ENCODE measurements around the gene MRPL40.

MRPL40 gene

DNA sequence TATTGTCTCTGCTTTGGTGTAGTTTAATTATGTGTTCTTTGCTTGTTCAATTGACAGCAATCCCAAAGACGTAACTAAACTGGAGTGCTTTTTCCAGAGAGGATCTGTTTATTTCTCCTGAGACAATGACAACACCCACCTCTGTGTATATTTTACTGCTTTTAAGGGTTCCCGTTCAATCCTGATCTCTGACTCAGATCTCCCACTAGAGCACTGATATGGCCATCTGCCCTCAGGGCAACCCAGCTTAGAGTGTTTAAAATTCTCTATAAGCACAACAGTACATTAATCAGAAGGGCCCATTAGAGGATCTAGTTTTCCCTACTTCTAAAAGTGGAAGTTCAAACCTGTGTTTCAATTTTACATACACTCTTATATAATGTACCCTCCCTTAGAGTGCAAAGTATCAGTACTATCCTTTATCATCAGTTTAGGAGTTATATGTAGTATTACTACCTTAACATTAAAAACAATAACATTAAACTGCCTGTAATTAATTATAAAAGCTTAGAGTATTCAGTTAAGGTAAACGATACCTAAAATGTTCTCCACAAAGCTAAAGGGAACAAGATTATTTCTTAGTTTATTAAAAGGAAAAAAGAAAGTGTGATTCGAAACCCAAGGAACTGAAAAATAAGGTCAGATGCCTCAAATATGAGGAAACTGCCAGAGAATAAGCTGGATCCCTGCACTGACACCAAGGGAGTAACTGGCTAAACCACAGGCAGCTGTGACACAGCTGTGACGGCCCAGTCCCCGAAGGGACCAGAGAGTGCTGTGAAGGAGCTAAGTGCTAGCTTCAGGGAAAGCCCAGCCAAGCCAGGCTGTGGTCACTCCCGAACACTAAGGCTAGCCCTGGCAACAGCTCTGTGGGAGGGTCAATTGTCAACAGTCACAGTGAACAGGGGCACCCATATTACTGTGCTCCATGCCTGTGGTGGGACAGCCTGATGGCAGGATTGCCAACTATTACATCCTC lies 31.4 kb downstream of the MRPL40 start:
- no peak overlapping the region for H3K4me3 ChIP-seq (ENCODE audit: control insufficient read depth in 1 of 7, extremely low read depth in 1 of 7, insufficient read depth in 4 of 7, low read depth in 2 of 7, low read length in 6 of 7)
- POLR2A ChIA-PET = no interaction called here
- H3K4me1 ChIP-seq (ENCODE audit: control extremely low read depth in 1 of 4, control insufficient read depth in 4 of 4, insufficient read depth in 4 of 4, low read length in 3 of 4) = no peaks in the 10 kb centered on the region
- no peaks in the 10 kb centered on the region for H3K27me3 ChIP-seq (replicated peaks in 2 of 5; ENCODE audit: control insufficient read depth in 4 of 5, insufficient read depth in 5 of 5, low read length in 4 of 5)
- 83% methylated on average over 6 of the region's 7 CpGs for WGBS (ENCODE audit: insufficient coverage)
- H3K9me3 ChIP-seq (ENCODE audit: control extremely low read depth in 1 of 5, control insufficient read depth in 4 of 5, insufficient read depth in 2 of 5, low read depth in 1 of 5, low read length in 4 of 5) = no peaks in the 10 kb centered on the region
- DNase-seq = no peak
- CTCF ChIA-PET = interaction anchor here (1.0 to 1.3 kb wide), 3 partner anchors 9 to 166 kb away, joined by 3 to 4 read pairs (median 3); no protein-coding TSS in a partner anchor
- H3K27ac ChIP-seq (ENCODE audit: insufficient read depth in 1 of 2, low read depth in 1 of 2, low read length in 2 of 2, poor library complexity in 1 of 2, severe bottlenecking in 2 of 2) = peak overlapping the region in 1 of 2 experiments; percentile 22
- peaks cover 18 to 69% (median 50%) of the 10 kb centered on the region in 4 experiments for H3K36me3 ChIP-seq (ENCODE audit: control insufficient read depth in 4 of 4, insufficient read depth in 4 of 4, low read length in 3 of 4)

DNA sequence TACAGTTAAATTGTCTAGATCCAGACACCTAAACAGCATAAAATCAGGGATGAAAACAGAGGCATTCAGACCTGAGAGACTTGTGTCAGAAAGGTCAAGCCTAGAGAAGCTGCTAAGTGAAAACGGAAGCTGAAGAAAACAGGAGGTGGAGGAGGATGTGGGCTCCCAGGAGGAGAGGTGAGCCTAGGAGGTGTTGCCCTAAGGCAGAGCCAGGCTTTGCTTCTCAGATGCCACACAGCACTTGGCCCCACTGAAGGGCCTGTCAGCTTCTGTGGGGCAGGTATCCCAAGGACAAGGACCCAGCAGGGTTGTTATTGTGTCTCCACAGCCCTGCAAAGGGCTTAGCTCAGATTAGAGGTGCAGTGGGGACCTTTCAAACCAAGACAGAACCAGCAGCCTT lies 32.2 kb downstream of the MRPL40 start:
- POLR2A ChIA-PET = no interaction called here
- Histone ChIP-seq H3K9me3 (ENCODE audit: control extremely low read depth in 1 of 5, control insufficient read depth in 4 of 5, insufficient read depth in 2 of 5, low read depth in 1 of 5, low read length in 4 of 5) (no peaks in the 10 kb centered on the region), H3K4me1 (ENCODE audit: control extremely low read depth in 1 of 4, control insufficient read depth in 4 of 4, insufficient read depth in 4 of 4, low read length in 3 of 4) (no peaks in the 10 kb centered on the region), H3K27ac (ENCODE audit: insufficient read depth in 1 of 2, low read depth in 1 of 2, low read length in 2 of 2, poor library complexity in 1 of 2, severe bottlenecking in 2 of 2) (no peak overlapping the region), H3K4me3 (ENCODE audit: control insufficient read depth in 1 of 7, extremely low read depth in 1 of 7, insufficient read depth in 4 of 7, low read depth in 2 of 7, low read length in 6 of 7) (no peak overlapping the region), H3K27me3 (replicated peaks in 2 of 5; ENCODE audit: control insufficient read depth in 4 of 5, insufficient read depth in 5 of 5, low read length in 4 of 5) (no peaks in the 10 kb centered on the region), H3K36me3 (ENCODE audit: control insufficient read depth in 4 of 4, insufficient read depth in 4 of 4, low read length in 3 of 4) (peaks cover 20 to 74% (median 54%) of the 10 kb centered on the region in 4 experiments)
- WGBS (ENCODE audit: insufficient coverage) = 82% methylated on average over 1 of the region's 1 CpG
- CTCF ChIA-PET = interaction anchor here (1.0 to 1.3 kb wide), 3 partner anchors 9 to 165 kb away, joined by 3 to 4 read pairs (median 3); no protein-coding TSS in a partner anchor
- DNase-seq = no peak

DNA sequence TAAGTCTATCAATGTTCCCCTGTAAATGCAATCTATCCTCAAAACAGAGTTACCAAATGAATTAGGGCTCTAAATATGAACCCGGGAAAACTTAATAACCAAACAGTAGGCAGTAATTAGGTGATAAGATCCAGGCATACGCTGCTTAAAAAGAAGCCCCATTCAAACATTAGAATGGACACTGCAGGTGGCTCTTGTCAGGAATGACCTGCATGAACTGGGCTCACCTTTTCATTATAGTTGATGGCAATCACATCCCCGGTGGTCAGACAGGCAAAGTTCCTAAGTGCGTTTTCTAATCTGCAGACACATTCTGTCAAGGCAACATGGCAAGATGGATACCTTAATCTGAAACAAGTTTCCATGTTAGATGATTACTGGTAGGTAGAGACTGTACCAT lies 32.6 kb downstream of the MRPL40 start:
- WGBS (ENCODE audit: insufficient coverage) = 100% methylated on average over 4 of the region's 4 CpGs
- DNase-seq = no peak
- Histone ChIP-seq H3K4me3 (ENCODE audit: control insufficient read depth in 1 of 7, extremely low read depth in 1 of 7, insufficient read depth in 4 of 7, low read depth in 2 of 7, low read length in 6 of 7) (no peak overlapping the region), H3K36me3 (ENCODE audit: control insufficient read depth in 4 of 4, insufficient read depth in 4 of 4, low read length in 3 of 4) (peaks cover 23 to 78% (median 58%) of the 10 kb centered on the region in 4 experiments), H3K9me3 (ENCODE audit: control extremely low read depth in 1 of 5, control insufficient read depth in 4 of 5, insufficient read depth in 2 of 5, low read depth in 1 of 5, low read length in 4 of 5) (no peaks in the 10 kb centered on the region), H3K4me1 (ENCODE audit: control extremely low read depth in 1 of 4, control insufficient read depth in 4 of 4, insufficient read depth in 4 of 4, low read length in 3 of 4) (no peaks in the 10 kb centered on the region), H3K27ac (ENCODE audit: insufficient read depth in 1 of 2, low read depth in 1 of 2, low read length in 2 of 2, poor library complexity in 1 of 2, severe bottlenecking in 2 of 2) (no peak overlapping the region), H3K27me3 (replicated peaks in 2 of 5; ENCODE audit: control insufficient read depth in 4 of 5, insufficient read depth in 5 of 5, low read length in 4 of 5) (no peaks in the 10 kb centered on the region)
- POLR2A ChIA-PET = no interaction called here
- CTCF ChIA-PET = interaction anchor here (0.9 to 1.3 kb wide), 2 partner anchors 12 to 31 kb away, joined by 3 read pairs; no protein-coding TSS in a partner anchor

DNA sequence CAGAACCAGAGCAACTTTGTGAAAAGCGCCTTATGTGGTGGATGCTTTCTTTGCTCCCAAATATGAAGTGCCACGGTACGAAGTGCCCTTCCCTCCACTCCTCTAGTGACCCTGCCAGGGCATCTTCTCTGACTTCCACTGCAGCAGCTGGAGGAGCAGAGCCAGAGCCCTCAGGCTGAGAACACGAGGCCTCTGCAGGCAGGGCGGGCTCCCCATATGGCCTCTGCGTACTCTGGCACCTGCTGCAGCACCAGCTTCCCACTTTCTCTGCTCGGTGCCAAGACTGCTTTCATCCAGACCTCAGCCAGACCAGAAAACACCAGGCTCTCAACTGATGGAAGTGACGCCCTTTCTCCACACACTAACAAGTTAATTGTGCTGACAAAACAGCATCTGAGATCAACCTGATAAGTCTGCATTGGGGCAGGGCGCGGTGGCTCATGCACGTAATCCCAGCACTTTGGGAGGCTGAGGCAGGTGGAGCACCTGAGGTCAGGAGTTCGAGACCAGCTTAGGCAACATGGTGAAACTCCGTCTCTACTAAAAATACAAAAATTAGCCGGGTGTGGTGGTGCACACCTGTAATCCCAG lies 33.9 kb downstream of the MRPL40 start:
- Histone ChIP-seq H3K4me1 (ENCODE audit: control extremely low read depth in 1 of 4, control insufficient read depth in 4 of 4, insufficient read depth in 4 of 4, low read length in 3 of 4) (no peaks in the 10 kb centered on the region), H3K9me3 (ENCODE audit: control extremely low read depth in 1 of 5, control insufficient read depth in 4 of 5, insufficient read depth in 2 of 5, low read depth in 1 of 5, low read length in 4 of 5) (no peaks in the 10 kb centered on the region), H3K36me3 (ENCODE audit: control insufficient read depth in 4 of 4, insufficient read depth in 4 of 4, low read length in 3 of 4) (peaks cover 23 to 85% (median 64%) of the 10 kb centered on the region in 4 experiments), H3K27ac (ENCODE audit: insufficient read depth in 1 of 2, low read depth in 1 of 2, low read length in 2 of 2, poor library complexity in 1 of 2, severe bottlenecking in 2 of 2) (no peak overlapping the region), H3K4me3 (ENCODE audit: control insufficient read depth in 1 of 7, extremely low read depth in 1 of 7, insufficient read depth in 4 of 7, low read depth in 2 of 7, low read length in 6 of 7) (no peak overlapping the region), H3K27me3 (replicated peaks in 2 of 5; ENCODE audit: control insufficient read depth in 4 of 5, insufficient read depth in 5 of 5, low read length in 4 of 5) (no peaks in the 10 kb centered on the region)
- ChIA-PET POLR2A (no interaction called here), CTCF (interaction anchor here (1.8 kb wide), 2 partner anchors 11 to 15 kb away, joined by 4 to 5 read pairs; no protein-coding TSS in a partner anchor)
- DNase-seq = no peak
- 95% methylated on average over 12 of the region's 14 CpGs for WGBS (ENCODE audit: insufficient coverage)

DNA sequence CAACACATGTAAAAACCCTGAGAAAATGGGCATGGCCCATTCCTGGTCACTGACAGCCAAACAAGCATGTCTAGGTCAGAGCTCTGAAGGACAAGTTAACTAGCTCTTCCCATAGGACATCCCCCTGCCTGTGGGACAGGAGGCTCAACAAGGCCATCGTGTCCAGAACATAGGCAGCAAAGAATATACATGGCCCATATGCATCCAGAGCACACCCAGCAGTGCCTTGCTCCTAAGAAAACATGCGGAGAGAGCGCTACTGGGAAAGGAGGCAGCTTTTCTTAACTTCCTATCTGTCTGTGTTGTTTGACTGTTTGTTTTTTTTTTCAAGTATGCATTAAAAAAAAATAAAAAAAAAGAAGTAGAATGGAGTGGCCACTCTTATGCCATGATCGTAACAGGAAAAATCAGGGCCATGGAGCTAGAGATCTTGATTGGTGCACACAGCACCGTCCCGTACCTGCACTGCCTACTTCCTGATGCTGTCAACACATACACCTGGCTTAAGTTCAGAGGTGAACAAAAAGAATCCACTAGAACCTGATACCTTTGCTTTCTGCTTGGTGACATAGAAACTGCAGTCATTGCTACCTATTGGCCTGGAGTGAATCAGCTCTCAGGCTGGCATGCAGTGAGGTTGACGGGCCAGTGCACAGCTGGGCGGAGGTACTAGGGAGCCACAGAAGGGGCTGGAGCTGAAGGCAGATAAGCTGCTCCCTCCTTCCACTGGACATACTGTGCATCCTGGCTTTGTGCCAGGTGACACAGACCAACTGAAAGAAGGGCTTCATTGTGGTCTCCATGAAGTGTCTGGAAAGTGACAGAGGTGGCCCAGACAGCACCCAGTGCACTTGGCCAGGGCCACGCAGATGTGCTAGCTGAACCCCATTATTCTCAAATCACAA lies 34.8 kb downstream of the MRPL40 start:
- Histone ChIP-seq H3K27me3 (replicated peaks in 2 of 5; ENCODE audit: control insufficient read depth in 4 of 5, insufficient read depth in 5 of 5, low read length in 4 of 5) (no peaks in the 10 kb centered on the region), H3K36me3 (ENCODE audit: control insufficient read depth in 4 of 4, insufficient read depth in 4 of 4, low read length in 3 of 4) (peaks cover 23 to 92% (median 70%) of the 10 kb centered on the region in 4 experiments), H3K4me1 (ENCODE audit: control extremely low read depth in 1 of 4, control insufficient read depth in 4 of 4, insufficient read depth in 4 of 4, low read length in 3 of 4) (no peaks in the 10 kb centered on the region), H3K27ac (ENCODE audit: insufficient read depth in 1 of 2, low read depth in 1 of 2, low read length in 2 of 2, poor library complexity in 1 of 2, severe bottlenecking in 2 of 2) (no peak overlapping the region), H3K4me3 (ENCODE audit: control insufficient read depth in 1 of 7, extremely low read depth in 1 of 7, insufficient read depth in 4 of 7, low read depth in 2 of 7, low read length in 6 of 7) (no peak overlapping the region), H3K9me3 (ENCODE audit: control extremely low read depth in 1 of 5, control insufficient read depth in 4 of 5, insufficient read depth in 2 of 5, low read depth in 1 of 5, low read length in 4 of 5) (no peaks in the 10 kb centered on the region)
- ChIA-PET POLR2A (no interaction called here), CTCF (interaction anchor here (0.6 to 1.8 kb wide), 3 partner anchors 11 to 497 kb away, joined by 3 to 5 read pairs (median 4); no protein-coding TSS in a partner anchor)
- WGBS (ENCODE audit: insufficient coverage) = 98% methylated on average over 7 of the region's 9 CpGs
- no peak for DNase-seq

DNA sequence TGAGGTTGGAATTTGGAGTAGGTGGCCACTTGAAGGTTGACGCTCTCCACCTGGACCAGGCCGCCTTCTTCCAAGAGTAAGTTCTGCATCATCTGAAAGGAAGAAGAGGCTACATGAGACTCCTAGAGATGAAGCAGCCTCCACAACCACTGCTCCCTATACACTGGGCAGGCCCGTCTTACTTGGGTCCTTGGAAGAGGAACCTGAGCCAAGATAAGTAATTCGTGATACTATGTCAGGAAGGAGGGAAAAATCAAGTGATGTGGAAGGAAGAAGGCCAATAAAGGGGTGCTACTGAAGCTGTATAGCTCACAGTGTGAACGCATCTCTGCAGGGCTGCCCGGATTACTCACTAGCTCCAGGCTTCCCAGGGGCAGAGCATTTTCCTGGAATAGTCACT lies 35.6 kb downstream of the MRPL40 start:
- no peaks in the 10 kb centered on the region for H3K4me1 ChIP-seq (ENCODE audit: control extremely low read depth in 1 of 4, control insufficient read depth in 4 of 4, insufficient read depth in 4 of 4, low read length in 3 of 4)
- WGBS (ENCODE audit: insufficient coverage) = 96% methylated on average over 5 of the region's 6 CpGs
- H3K27ac ChIP-seq (ENCODE audit: insufficient read depth in 1 of 2, low read depth in 1 of 2, low read length in 2 of 2, poor library complexity in 1 of 2, severe bottlenecking in 2 of 2) = no peak overlapping the region
- ChIA-PET CTCF (interaction anchor here (1.3 to 1.8 kb wide), 2 partner anchors 9 to 17 kb away, joined by 4 to 6 read pairs; no protein-coding TSS in a partner anchor), POLR2A (no interaction called here)
- no peak overlapping the region for H3K4me3 ChIP-seq (ENCODE audit: control insufficient read depth in 1 of 7, extremely low read depth in 1 of 7, insufficient read depth in 4 of 7, low read depth in 2 of 7, low read length in 6 of 7)
- H3K9me3 ChIP-seq (ENCODE audit: control extremely low read depth in 1 of 5, control insufficient read depth in 4 of 5, insufficient read depth in 2 of 5, low read depth in 1 of 5, low read length in 4 of 5) = no peaks in the 10 kb centered on the region
- peaks cover 23 to 95% (median 76%) of the 10 kb centered on the region in 4 experiments for H3K36me3 ChIP-seq (ENCODE audit: control insufficient read depth in 4 of 4, insufficient read depth in 4 of 4, low read length in 3 of 4)
- DNase-seq = no peak
- H3K27me3 ChIP-seq (replicated peaks in 2 of 5; ENCODE audit: control insufficient read depth in 4 of 5, insufficient read depth in 5 of 5, low read length in 4 of 5) = no peaks in the 10 kb centered on the region
